ENCODE results near the gene RAPGEF3. TPM values are rescaled to one million over a fixed set of nuclear protein-coding genes. Genes with fewer than 3 reads are reported as not detected.

RAPGEF3 gene
- total and polyA plus RNA-seq, 9 donors = 16.9 to 132 (median 83.5) TPM

DNA sequence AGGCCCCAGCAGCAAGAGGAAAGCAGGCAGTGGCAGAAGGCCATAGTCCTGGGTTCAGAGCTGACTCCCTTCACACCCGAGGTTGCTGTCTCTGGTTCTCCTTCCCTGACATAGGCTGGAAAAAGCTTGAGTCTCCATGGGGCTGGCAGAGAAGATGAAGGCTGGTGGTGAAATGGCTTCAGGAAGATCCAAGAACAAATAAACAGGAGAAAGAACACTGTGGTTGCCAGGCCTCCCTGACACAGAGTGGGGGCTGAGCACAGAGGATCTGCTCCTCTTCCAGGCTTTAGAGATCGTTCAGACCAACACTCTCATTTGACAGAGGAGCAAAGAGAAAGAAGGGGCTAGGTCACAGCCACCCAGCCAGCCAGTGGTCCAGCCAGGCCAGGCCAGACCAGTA, 46.7 kb upstream of the RAPGEF3 start:
- no peak for DNase-seq
- peaks cover 37% of the 10 kb centered on the region for H3K4me1 ChIP-seq (ENCODE audit: insufficient read depth)
- H3K4me3 ChIP-seq = no peak overlapping the region
- no peaks in the 10 kb centered on the region for H3K9me3 ChIP-seq
- no peaks in the 10 kb centered on the region for H3K27me3 ChIP-seq
- intact Hi-C loops (cut with DNase I) = no loop called here
- no peak overlapping the region for H3K27ac ChIP-seq
- WGBS, 3 donors = 32 to 35% (median 34%) methylated on average over 2 of the region's 2 CpGs
- TF ChIP-seq POLR2A (IDR thresholded peaks at IDR 0.05) (no peak), EP300 (IDR thresholded peaks at IDR 0.05) (no peak)
- TF ChIP-seq, protein P1, sequence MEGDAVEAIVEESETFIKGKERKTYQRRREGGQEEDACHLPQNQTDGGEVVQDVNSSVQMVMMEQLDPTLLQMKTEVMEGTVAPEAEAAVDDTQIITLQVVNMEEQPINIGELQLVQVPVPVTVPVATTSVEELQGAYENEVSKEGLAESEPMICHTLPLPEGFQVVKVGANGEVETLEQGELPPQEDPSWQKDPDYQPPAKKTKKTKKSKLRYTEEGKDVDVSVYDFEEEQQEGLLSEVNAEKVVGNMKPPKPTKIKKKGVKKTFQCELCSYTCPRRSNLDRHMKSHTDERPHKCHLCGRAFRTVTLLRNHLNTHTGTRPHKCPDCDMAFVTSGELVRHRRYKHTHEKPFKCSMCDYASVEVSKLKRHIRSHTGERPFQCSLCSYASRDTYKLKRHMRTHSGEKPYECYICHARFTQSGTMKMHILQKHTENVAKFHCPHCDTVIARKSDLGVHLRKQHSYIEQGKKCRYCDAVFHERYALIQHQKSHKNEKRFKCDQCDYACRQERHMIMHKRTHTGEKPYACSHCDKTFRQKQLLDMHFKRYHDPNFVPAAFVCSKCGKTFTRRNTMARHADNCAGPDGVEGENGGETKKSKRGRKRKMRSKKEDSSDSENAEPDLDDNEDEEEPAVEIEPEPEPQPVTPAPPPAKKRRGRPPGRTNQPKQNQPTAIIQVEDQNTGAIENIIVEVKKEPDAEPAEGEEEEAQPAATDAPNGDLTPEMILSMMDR (IDR thresholded peaks at IDR 0.05) = no peak
- no peaks in the 10 kb centered on the region for H3K36me3 ChIP-seq

DNA sequence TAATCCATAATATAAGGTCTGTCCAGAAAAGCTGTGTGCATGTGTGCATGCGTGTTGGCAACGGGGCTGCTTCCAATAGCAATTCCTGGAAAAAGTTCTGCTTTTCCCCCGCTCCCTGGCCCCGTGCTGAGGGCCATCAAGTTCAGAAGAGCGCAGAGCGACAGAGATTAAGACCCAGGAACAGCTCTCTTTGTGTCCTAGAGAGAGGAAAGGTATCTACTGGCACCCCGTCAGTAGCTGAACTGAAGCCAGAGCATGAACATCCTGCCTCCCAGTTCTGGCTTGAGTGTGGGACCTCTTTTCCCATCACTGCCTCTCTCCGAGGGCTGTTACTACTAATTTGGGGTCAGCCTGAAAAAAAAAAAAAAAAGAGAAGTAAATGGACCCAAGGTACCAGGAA, 45.5 kb upstream of the RAPGEF3 start:
- Histone ChIP-seq H3K27me3 (no peaks in the 10 kb centered on the region), H3K36me3 (no peaks in the 10 kb centered on the region), H3K9me3 (no peaks in the 10 kb centered on the region), H3K4me1 (ENCODE audit: insufficient read depth) (peaks cover 43% of the 10 kb centered on the region), H3K4me3 (no peak overlapping the region), H3K27ac (no peak overlapping the region)
- intact Hi-C loops (cut with DNase I) = loop anchor here in 1 of 4 donors (5.0 kb wide), 1 partner anchor 33 kb away; no protein-coding TSS in a partner anchor
- TF ChIP-seq POLR2A (IDR thresholded peaks at IDR 0.05) = no peak
- TF ChIP-seq, protein P1 (IDR thresholded peaks at IDR 0.05) = no peak
- TF ChIP-seq EP300 (IDR thresholded peaks at IDR 0.05) = no peak
- WGBS, 3 donors = 48 to 57% (median 49%) methylated on average over 8 of the region's 8 CpGs
- DNase-seq = no peak

DNA sequence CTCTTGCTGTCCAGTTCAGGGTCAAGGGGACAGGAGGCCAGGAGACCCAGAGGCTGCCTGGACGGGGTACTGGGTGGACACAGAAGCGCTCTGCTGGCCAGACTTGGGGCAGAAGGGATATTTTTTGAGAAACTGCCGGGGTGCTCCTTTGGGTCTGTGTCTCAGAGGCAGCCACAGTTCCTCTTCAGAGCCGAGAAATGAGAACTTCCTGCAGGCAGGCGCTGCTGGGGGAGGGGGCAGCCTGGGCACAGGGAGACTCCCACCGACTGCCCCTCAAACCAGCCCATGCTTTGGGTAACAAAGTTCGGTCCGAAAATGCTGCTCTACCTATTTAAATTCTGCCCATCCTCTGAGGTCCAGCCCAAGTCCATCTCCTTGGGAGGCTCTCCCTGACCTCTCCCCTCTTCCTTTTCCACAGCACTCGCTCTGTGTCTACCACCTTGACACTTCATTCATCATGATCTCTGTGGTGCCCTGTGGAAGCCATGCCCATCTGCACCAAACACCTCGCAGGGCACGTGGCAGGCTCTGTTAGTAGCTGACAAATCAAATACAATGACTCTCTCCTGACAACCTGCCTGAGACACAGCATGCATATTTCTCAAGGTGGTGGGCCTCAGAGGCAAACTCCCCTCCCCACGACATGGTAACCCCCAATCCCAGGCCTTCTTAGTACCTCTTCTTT, 44.7 kb upstream of the RAPGEF3 start:
- peaks cover 39% of the 10 kb centered on the region for H3K4me1 ChIP-seq (ENCODE audit: insufficient read depth)
- no peak for DNase-seq

DNA sequence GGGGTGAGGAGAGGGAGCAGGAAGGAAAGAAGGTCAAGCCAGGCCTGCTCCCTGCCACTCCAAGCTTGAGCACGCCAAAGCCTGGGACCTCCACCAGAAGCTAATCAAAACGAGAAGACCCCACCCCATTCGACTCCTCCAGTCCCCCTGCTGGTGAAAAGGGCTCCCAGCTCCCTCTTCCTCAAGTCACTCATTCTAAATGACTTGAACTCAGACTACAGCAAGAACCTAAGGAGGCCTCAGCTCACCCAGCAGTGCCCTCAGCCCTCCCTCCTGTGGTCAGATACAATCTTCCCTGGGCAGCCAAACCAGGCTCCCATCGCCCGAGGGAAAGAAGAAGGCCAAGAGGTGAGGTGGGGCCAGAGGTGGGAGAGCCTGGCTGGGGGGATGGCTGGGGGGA, 43.6 kb upstream of the RAPGEF3 start:
- Histone ChIP-seq H3K4me1 (ENCODE audit: insufficient read depth) (peaks cover 30% of the 10 kb centered on the region), H3K9me3 (no peaks in the 10 kb centered on the region), H3K27ac (peak overlapping the region in 1 of 2 donors; percentile 24), H3K4me3 (no peak overlapping the region), H3K36me3 (no peaks in the 10 kb centered on the region), H3K27me3 (no peaks in the 10 kb centered on the region)
- TF ChIP-seq, protein P1 (IDR thresholded peaks at IDR 0.05) = no peak
- TF ChIP-seq POLR2A (IDR thresholded peaks at IDR 0.05) = no peak
- no peak for TF ChIP-seq EP300 (IDR thresholded peaks at IDR 0.05)
- 45 to 48% (median 47%) methylated on average over 5 of the region's 5 CpGs for WGBS, 3 donors
- intact Hi-C loops (cut with DNase I) = loop anchor here in 1 of 4 donors (5.0 kb wide), 1 partner anchor 35 kb away; no protein-coding TSS in a partner anchor
- no peak for DNase-seq

More for the DNA sequence above, 44.7 kb upstream of the RAPGEF3 start:
- intact Hi-C loops (cut with DNase I) = loop anchor here in 1 of 4 donors (5.0 kb wide), 1 partner anchor 34 kb away; no protein-coding TSS in a partner anchor
- Histone ChIP-seq H3K9me3 (no peaks in the 10 kb centered on the region), H3K27ac (peak overlapping the region in 1 of 2 donors; percentile 24), H3K36me3 (no peaks in the 10 kb centered on the region), H3K4me3 (no peak overlapping the region), H3K27me3 (no peaks in the 10 kb centered on the region)
- TF ChIP-seq POLR2A (IDR thresholded peaks at IDR 0.05) = no peak
- TF ChIP-seq, protein P1 (IDR thresholded peaks at IDR 0.05) = no peak
- no peak for TF ChIP-seq EP300 (IDR thresholded peaks at IDR 0.05)
- 78 to 85% (median 82%) methylated on average over 12 of the region's 12 CpGs for WGBS, 3 donors
